GM10266 (cell line): Measurements from ENCODE around the gene RAB5IF.
"Not testable (repeated sequence)": the region's sequence is repeated elsewhere in the genome, so short reads cannot be mapped to it uniquely, and the experiment has no call there.

Experiments
- DNase-seq: peaks from one replicate; pipeline ENCODE4 v3.0.0; 2012; ENCODE audit errors: extremely low spot score
- TF ChIP-seq, protein P1 (sequence below): IDR thresholded peaks from 2 replicates; pipeline ENCODE4 v1.5.1; 2012; ENCODE audit warnings: mild to moderate bottlenecking, low read depth; ENCODE audit not compliant: control insufficient read depth, insufficient read depth; ENCODE audit errors: missing control alignments

The RAB5IF gene

DNA sequence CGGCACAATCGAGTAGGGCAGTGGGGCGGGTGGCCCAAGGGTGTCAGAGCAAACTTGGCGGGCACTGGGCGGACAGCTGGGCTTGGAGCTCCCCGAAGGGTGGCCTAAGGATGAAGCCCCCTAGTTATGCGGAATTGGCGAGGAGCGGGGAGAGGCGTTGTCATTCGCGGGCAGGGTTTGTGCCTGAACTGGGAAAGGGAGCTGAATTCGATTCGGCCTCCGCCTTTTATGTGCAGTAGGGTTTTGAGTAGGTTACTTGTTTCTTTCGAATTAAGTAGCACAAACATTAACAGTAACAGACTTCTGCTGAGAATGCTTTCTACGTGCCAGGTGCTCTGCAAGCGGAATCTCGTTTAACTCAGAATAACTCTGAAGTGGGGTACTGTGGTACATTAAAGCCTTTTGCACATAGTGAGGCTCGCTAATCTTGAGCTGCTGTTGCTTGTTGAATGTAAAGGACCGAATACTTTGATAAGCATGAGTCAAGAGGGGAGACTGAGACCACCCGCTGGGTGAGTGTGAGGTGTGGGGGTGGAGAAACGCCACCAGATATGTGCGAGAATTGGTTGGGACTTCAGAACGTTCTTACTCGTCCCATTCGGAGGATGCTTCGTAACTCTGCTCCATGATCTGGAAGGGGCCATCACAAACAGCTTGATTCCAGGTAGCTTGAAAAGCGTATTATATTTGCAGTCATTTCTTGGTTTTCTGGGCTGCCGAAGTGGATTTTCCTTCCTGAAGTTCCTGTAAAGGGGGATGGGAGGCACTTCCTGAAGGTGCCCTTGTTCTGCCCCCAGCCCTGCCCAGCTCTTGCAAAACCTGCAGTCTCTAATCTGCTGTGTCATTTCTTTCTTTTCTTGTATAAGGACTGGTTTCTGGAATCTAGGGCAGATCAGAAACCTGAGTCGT lies 833 bp downstream of the RAB5IF start:
- TF ChIP-seq, protein P1, sequence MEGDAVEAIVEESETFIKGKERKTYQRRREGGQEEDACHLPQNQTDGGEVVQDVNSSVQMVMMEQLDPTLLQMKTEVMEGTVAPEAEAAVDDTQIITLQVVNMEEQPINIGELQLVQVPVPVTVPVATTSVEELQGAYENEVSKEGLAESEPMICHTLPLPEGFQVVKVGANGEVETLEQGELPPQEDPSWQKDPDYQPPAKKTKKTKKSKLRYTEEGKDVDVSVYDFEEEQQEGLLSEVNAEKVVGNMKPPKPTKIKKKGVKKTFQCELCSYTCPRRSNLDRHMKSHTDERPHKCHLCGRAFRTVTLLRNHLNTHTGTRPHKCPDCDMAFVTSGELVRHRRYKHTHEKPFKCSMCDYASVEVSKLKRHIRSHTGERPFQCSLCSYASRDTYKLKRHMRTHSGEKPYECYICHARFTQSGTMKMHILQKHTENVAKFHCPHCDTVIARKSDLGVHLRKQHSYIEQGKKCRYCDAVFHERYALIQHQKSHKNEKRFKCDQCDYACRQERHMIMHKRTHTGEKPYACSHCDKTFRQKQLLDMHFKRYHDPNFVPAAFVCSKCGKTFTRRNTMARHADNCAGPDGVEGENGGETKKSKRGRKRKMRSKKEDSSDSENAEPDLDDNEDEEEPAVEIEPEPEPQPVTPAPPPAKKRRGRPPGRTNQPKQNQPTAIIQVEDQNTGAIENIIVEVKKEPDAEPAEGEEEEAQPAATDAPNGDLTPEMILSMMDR = no peak
- no peak for DNase-seq

DNA sequence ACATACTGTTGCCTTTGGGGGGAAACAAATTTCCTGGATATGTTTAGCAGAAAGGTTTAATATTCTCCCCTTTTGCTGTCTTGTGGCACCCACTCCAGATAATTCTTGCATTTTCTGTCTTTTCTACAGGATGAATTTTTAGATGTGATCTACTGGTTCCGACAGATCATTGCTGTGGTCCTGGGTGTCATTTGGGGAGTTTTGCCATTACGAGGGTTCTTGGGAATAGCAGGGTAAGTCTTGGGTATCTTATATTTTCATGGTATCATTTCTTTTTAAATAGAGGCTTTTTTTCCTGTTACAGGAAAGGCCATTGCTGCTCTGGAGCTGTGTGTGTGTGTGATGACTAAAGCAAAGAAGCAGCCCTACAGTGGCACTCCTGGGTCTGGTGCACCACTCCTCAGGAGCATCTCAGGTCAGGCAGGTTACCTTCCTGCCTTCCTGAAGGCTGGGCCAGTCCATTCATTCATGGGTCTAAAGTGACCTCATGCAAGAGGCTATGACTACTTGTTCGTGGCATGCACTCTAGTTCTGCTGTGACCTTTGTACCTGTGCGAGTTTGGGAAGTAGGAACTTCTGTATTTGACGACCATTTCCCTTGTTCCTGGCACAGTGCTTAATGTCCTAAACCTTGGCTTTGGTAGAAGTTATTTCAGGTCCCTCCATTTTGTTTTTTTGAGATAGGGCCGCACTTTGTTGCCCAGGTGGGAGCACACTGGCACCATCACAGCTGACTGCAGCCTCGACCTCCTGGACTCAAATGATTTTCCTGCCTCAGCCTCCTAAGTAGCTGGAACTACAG lies 2.2 kb downstream of the RAB5IF start:
- no peak for DNase-seq
- TF ChIP-seq, protein P1 = no peak

DNA sequence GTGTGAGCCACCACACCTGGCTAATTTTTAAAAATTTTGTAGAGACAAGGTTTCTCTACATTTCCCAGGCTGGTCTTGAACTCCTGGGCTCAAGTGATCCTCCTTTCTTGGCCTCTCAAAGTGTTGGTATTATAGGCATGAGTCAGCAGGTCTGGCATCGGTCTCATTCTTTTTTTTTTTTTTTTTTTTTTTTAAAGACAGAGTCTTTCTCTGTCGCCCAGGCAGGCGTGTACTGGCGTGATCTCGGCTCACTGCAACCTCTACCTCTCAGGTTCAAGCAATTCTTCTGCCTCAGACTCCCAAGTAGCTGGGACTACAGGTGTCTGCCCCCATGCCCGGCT lies 2.8 kb downstream of the RAB5IF start:
- DNase-seq = not testable (repeated sequence)

DNA sequence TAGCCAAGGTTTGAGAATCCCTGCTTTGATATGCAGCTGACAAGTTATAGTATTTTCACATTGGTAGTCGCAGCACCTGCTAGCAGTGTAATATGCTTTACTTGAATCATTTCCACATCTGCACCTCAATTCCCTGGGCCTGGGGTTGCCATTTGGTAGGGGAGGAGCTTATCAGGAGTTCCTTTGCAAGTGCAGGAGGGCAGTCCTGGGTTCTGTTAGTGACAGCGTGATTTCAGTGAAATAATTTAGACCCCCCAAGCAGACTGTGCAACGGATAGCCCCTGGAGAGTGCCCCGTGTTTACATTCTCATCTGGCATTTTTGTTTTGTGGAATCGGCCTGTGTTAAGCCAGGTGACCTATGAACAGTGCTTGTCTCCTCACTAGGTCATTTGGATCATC lies 6.0 kb downstream of the RAB5IF start:
- DNase-seq = no peak
- TF ChIP-seq, protein P1 = no peak

DNA sequence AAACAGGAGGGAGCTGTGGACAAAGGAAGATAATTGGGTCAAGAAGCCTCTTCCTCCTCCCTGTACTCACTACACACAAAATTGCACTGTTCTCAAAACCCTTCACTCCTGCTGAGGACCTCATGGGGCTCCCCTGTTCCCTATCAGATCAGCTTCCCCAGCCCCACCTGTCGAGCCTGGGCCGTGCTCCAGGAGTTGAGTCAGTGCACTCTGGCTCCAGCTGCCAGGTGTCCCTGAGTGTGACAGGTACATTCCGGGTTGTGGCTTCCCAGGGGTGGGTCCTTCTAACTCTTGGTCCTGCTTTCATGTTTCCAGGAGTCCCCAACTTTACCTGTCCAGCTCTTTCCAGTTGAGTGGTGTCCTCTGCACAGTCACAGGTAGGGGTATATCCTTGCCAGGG lies 8.4 kb downstream of the RAB5IF start:
- no peak for DNase-seq
- TF ChIP-seq, protein P1 = no peak

DNA sequence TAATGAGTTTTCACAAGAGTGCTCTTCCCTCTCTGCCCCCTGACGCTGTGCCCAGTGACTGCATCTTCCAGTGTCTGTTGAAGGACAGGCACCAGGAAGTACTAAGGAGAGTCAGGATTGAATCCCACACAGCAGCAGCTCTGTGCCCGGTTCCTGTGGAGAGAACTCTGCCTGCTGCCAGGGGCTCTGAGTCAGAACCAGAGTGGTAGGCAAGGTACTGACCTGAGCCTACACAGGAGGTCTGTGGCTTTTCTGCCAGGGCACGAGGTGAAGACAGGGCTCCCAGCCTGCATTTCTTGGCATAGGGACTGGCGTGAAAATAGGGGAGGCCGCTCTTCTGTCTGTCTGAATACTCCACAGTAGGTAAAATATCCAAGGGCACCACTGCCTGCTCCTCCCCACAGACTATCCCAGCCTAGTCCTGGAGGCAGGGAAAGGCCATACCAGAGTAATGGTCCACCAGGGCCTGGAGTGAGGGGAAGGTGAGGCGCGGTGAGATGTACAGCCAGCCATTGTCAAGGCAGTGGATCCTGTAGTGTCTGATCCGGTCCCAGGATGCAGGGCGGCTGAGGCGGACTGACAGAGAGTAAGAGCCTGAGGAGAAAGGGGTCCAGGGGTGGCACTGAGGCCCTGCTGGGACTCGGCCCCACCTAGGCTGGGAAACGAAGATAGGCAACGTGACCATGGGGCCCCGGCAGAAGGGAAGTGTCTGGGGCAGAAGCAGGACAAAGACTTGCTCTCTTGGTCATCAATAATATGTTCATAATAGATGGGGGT lies 9.4 kb downstream of the RAB5IF start:
- TF ChIP-seq, protein P1 = no peak
- DNase-seq = no peak

DNA sequence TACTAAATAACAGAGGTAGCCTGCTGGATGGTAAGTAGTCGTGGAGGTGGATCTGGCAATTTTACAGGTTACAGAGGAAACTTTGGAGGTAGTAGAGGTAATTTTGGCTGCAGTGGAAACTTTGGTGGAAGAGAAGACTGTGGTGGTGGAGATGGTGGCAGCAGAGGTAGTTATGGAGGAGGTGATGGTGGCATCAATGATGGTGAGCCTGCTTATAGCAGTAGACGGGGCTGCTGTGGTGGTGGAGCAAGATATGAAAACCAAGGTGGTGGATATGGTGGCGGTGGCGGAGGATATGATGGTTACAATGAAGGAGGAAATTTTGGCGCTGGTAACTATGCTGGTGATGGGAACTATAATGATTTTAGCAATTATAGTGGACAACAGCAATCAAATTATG lies 15.3 kb downstream of the RAB5IF start:
- TF ChIP-seq, protein P1 = no peak
- no peak for DNase-seq
